HG03108 (cell line): ENCODE measurements around the gene RWDD2A.
"Not testable (repeated sequence)": the region's sequence is repeated elsewhere in the genome, so short reads cannot be mapped to it uniquely, and the experiment has no call there.

ENCODE experiments used
- ATAC-seq: cut with Tn5 transposase; IDR thresholded peaks from one replicate; pipeline ENCODE4 v1.9.1; 2021; ENCODE audit warnings: moderate library complexity; ENCODE audit not compliant: unreplicated experiment

Gene RWDD2A

GRCh38 chr6:83192871-83193746 is at the start of gene RWDD2A, which contains the start of gene PGM3:
Gene RWDD2A, plus strand, starts transcription at chr6:83193357. Its CDS starts 1,095 bp downstream, at chr6:83194452.
Gene PGM3, minus strand, starts transcription at chr6:83193265. Its CDS starts 2,253 bp downstream, at chr6:83191012.
- ATAC-seq: peak; percentile 96

GRCh38 chr6:83151114-83151513 is 42.0 kb upstream of the RWDD2A start:
- ATAC-seq: no peak

- no peak for ATAC-seq
Observed at GRCh38 chr6:83152913-83153312, 40.2 kb upstream of the RWDD2A start.

- ATAC-seq: no peak
Observed at GRCh38 chr6:83153883-83154521, 39.2 kb upstream of the RWDD2A start.

GRCh38 chr6:83155794-83156193 is 37.4 kb upstream of the RWDD2A start:
- no peak for ATAC-seq

GRCh38 chr6:83160167-83160566 is 33.0 kb upstream of the RWDD2A start:
- no peak for ATAC-seq

- ATAC-seq: no peak
Observed at GRCh38 chr6:83167726-83168278, 25.4 kb upstream of the RWDD2A start.

- no peak for ATAC-seq
Observed at GRCh38 chr6:83168556-83168955, 24.6 kb upstream of the RWDD2A start.

- no peak for ATAC-seq
Observed at GRCh38 chr6:83169106-83169505, 24.1 kb upstream of the RWDD2A start.

GRCh38 chr6:83169511-83169910 is 23.6 kb upstream of the RWDD2A start:
- ATAC-seq: no peak

GRCh38 chr6:83176246-83176645 is 16.9 kb upstream of the RWDD2A start:
- ATAC-seq: no peak

- ATAC-seq: no peak
Observed at GRCh38 chr6:83180426-83180950, 12.7 kb upstream of the RWDD2A start.

- no peak for ATAC-seq
Observed at GRCh38 chr6:83182114-83182513, 11.0 kb upstream of the RWDD2A start.

- ATAC-seq: no peak
Observed at GRCh38 chr6:83183082-83183828, 9.9 kb upstream of the RWDD2A start.

GRCh38 chr6:83185096-83185495 is 8.1 kb upstream of the RWDD2A start:
- ATAC-seq: no peak

- no peak for ATAC-seq
Observed at GRCh38 chr6:83188501-83188900, 4.7 kb upstream of the RWDD2A start.

GRCh38 chr6:83190626-83191025 is 2.5 kb upstream of the RWDD2A start:
- ATAC-seq: no peak

- ATAC-seq: not testable (repeated sequence)
Observed at GRCh38 chr6:83191974-83192373, 1.2 kb upstream of the RWDD2A start.

GRCh38 chr6:83192456-83192855 is 701 bp upstream of the RWDD2A start:
- ATAC-seq: no peak

- peak; percentile 22 for ATAC-seq
Observed at GRCh38 chr6:83193747-83194566, 800 bp downstream of the RWDD2A start.
